GM12878 (cell line): Measurements from ENCODE around the gene SBNO2. TPM values are rescaled to one million over a fixed set of nuclear protein-coding genes. Genes with fewer than 3 reads are reported as not detected.
A peak's percentile ranks its signal among the peaks of the same experiment; 100 is the strongest.

Source experiments
- BHLHE40 ChIP-seq, 2 experiments: fragments of 450-650 bp in 1 of 2; IDR thresholded peaks; 2 replicates each; pipeline ENCODE4 v1.6.1; 2011 to 2017; ENCODE audit warnings: low read depth in 2 of 2, borderline replicate concordance in 1 of 2, improper control_type of control experiment in 1 of 2, low read length in 1 of 2, mild to moderate bottlenecking in 1 of 2
- CEBPB ChIP-seq, 2 experiments: fragments of 150-350 bp in 1 of 2; IDR thresholded peaks; 2 replicates each; pipeline ENCODE4 v1.6.1; 2012 to 2014; ENCODE audit warnings: low read depth in 2 of 2, low read length in 2 of 2, borderline replicate concordance in 1 of 2, inconsistent platforms in 1 of 2
- EP300 ChIP-seq, 2 experiments: fragments of 150-350 bp in 1 of 2; IDR thresholded peaks; 2 replicates each; pipeline ENCODE4 v1.6.1; 2011 to 2012; ENCODE audit warnings: low read depth in 2 of 2, low read length in 2 of 2, borderline replicate concordance in 1 of 2, improper control_type of control experiment in 1 of 2, inconsistent platforms in 1 of 2; ENCODE audit not compliant: control insufficient read depth in 1 of 2
- NFYA ChIP-seq: IDR thresholded peaks from 2 replicates; pipeline ENCODE4 v1.6.1; 2011; ENCODE audit warnings: low read depth, mild to moderate bottlenecking, low read length, improper control_type of control experiment, borderline replicate concordance
- RB1 ChIP-seq: fragments of 450-650 bp; formaldehyde crosslinking; IDR thresholded peaks from 2 replicates; pipeline ENCODE4 v1.6.1; 2017; ENCODE audit warnings: mild to moderate bottlenecking, borderline replicate concordance
- SMARCA5 ChIP-seq: fragments of 450-650 bp; IDR thresholded peaks from 2 replicates; pipeline ENCODE4 v1.6.1; 2017; ENCODE audit warnings: mild to moderate bottlenecking
- SRF ChIP-seq, 2 experiments: IDR thresholded peaks; 2 replicates each; pipeline ENCODE4 v1.6.1; 2011; ENCODE audit warnings: low read depth in 2 of 2, low read length in 2 of 2, mild to moderate bottlenecking in 1 of 2, moderate library complexity in 1 of 2
- TBL1XR1 ChIP-seq: IDR thresholded peaks from 2 replicates; pipeline ENCODE4 v1.6.1; 2012; ENCODE audit warnings: low read depth, low read length, improper control_type of control experiment
- TCF7 ChIP-seq: IDR thresholded peaks from 2 replicates; pipeline ENCODE4 v1.6.1; 2014; ENCODE audit warnings: antibody characterized with exemption, borderline replicate concordance
- YBX1 ChIP-seq: fragments of 450-650 bp; IDR thresholded peaks from 2 replicates; pipeline ENCODE4 v1.6.1; 2016; ENCODE audit warnings: antibody characterized with exemption
- ZNF207 ChIP-seq: fragments of 450-650 bp; IDR thresholded peaks from 2 replicates; pipeline ENCODE4 v1.6.1; 2014; ENCODE audit warnings: antibody characterized with exemption, mild to moderate bottlenecking, borderline replicate concordance
- ZZZ3 ChIP-seq: IDR thresholded peaks from 2 replicates; pipeline ENCODE4 v1.6.1; 2011; ENCODE audit warnings: low read depth; ENCODE audit not compliant: control insufficient read depth, insufficient read length
- polyA plus RNA-seq, 11 experiments: library from polyadenylated mRNA; depleted of rRNA in 4 of 11; unstranded in 6 of 11; stranded (reverse) in 5 of 11; fragments of >200 nt; fragmentation: Nextera tagmentation in 4 of 11; fragmentation: Illumina TruSeq in 1 of 11; extraction: Ambion mirVana in 4 of 11; extraction: Trizol in 1 of 11; gene quantifications; 1 replicate in 1 of 11; 2 replicates in 10 of 11; pipeline versions ENCODE4 v1.2.1 to v1.2.3, GENCODE V29; 2011 to 2016; ENCODE audit warnings: inconsistent platforms in 2 of 11, missing spikeins in 2 of 11, low read depth in 1 of 11
- total RNA-seq, 4 experiments: library from RNA; depleted of rRNA in 3 of 4; stranded (reverse); fragments of >200 nt in 3 of 4; fragmentation: Illumina TruSeq in 1 of 4; extraction: Trizol in 1 of 4; gene quantifications; 2 replicates each; pipeline versions ENCODE4 v1.2.1 to v1.2.3, GENCODE V29; 2013 to 2021
- TF ChIP-seq, protein P1 (sequence below): IDR thresholded peaks from 2 replicates; pipeline ENCODE4 v1.6.1; 2012; ENCODE audit warnings: low read length, inconsistent platforms
- TF ChIP-seq, protein P2 (sequence below): fragments of 450-650 bp; IDR thresholded peaks from 2 replicates; pipeline ENCODE4 v1.6.1; 2017; ENCODE audit warnings: mild to moderate bottlenecking, moderate library complexity
- TF ChIP-seq, protein P3 (sequence below): IDR thresholded peaks from 2 replicates; pipeline ENCODE4 v1.6.1; 2011; ENCODE audit warnings: borderline replicate concordance, low read depth, mild to moderate bottlenecking, moderate library complexity, low read length; ENCODE audit not compliant: insufficient read depth, poor library complexity, severe bottlenecking
- TF ChIP-seq, protein P4 (sequence below): fragments of 450-650 bp; IDR thresholded peaks from 2 replicates; pipeline ENCODE4 v1.6.1; 2018; ENCODE audit warnings: mild to moderate bottlenecking, low read depth, moderate library complexity; ENCODE audit not compliant: partially characterized antibody
- TF ChIP-seq, protein P5 (sequence below): IDR thresholded peaks from 2 replicates; pipeline ENCODE4 v1.6.1; 2011; ENCODE audit warnings: mild to moderate bottlenecking, low read depth, low read length, moderate library complexity; ENCODE audit not compliant: insufficient replicate concordance

The SBNO2 gene
- total and polyA plus RNA-seq, 10 of the 15 experiments (the other 5 are each of a cell fraction or from before 2014, with no cell fraction given) = 0.08 to 44.6 (median 5.4) TPM

DNA sequence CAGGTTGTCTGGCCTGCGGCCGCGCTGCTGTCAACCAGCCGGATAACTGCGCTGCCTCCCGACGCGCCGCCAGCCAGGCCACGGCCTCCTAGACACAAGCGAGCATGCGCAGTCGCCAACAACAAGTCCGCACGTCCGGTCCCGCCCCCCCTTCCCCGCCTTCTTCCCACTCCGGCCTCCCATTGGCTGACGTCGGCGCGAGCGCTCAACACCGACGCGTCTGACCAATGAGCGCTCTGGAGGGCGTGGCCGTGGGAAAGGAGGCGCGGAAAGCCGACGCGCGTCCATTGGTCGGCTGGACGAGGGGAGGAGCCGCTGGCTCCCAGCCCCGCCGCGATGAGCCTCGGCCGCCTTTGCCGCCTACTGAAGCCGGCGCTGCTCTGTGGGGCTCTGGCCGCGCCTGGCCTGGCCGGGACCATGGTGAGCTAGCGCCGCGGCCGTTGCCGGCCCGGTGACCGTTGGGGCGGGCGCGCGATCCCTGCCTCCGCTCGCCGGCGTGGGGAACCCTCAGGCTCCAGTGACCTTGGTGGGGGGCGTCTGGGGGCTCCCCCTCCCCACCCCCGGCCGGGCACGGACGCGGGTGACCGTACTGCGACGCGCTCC is 70.3 kb downstream of the SBNO2 start, which contains the start of gene GPX4 (continued):
- TF ChIP-seq, protein P1, sequence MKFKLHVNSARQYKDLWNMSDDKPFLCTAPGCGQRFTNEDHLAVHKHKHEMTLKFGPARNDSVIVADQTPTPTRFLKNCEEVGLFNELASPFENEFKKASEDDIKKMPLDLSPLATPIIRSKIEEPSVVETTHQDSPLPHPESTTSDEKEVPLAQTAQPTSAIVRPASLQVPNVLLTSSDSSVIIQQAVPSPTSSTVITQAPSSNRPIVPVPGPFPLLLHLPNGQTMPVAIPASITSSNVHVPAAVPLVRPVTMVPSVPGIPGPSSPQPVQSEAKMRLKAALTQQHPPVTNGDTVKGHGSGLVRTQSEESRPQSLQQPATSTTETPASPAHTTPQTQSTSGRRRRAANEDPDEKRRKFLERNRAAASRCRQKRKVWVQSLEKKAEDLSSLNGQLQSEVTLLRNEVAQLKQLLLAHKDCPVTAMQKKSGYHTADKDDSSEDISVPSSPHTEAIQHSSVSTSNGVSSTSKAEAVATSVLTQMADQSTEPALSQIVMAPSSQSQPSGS = no peak
- TF ChIP-seq RB1 (no peak; the same call in 1 of the 2 replicates), SRF (IDR thresholded peaks at IDR 0.05; ENCODE audit: low read depth in 2 of 2, low read length in 2 of 2) (no peak), TBL1XR1 (no peak), CEBPB (IDR thresholded peaks at IDR 0.05; ENCODE audit: borderline replicate concordance in 1 of 2, low read depth in 2 of 2, low read length in 2 of 2) (no peak), ZNF207 (peak; percentile 58; the same call in 1 of the 2 replicates), YBX1 (no peak), SMARCA5 (peak; percentile 68), BHLHE40 (IDR thresholded peaks at IDR 0.05; ENCODE audit: borderline replicate concordance in 1 of 2, low read depth in 2 of 2, low read length in 1 of 2) (no peak), NFYA (no peak; the same call in 1 of the 2 replicates), TCF7 (no peak), ZZZ3 (no peak), EP300 (IDR thresholded peaks at IDR 0.05; ENCODE audit: borderline replicate concordance in 1 of 2, control insufficient read depth in 1 of 2, low read depth in 2 of 2, low read length in 2 of 2) (no peak)
- TF ChIP-seq, protein P2, sequence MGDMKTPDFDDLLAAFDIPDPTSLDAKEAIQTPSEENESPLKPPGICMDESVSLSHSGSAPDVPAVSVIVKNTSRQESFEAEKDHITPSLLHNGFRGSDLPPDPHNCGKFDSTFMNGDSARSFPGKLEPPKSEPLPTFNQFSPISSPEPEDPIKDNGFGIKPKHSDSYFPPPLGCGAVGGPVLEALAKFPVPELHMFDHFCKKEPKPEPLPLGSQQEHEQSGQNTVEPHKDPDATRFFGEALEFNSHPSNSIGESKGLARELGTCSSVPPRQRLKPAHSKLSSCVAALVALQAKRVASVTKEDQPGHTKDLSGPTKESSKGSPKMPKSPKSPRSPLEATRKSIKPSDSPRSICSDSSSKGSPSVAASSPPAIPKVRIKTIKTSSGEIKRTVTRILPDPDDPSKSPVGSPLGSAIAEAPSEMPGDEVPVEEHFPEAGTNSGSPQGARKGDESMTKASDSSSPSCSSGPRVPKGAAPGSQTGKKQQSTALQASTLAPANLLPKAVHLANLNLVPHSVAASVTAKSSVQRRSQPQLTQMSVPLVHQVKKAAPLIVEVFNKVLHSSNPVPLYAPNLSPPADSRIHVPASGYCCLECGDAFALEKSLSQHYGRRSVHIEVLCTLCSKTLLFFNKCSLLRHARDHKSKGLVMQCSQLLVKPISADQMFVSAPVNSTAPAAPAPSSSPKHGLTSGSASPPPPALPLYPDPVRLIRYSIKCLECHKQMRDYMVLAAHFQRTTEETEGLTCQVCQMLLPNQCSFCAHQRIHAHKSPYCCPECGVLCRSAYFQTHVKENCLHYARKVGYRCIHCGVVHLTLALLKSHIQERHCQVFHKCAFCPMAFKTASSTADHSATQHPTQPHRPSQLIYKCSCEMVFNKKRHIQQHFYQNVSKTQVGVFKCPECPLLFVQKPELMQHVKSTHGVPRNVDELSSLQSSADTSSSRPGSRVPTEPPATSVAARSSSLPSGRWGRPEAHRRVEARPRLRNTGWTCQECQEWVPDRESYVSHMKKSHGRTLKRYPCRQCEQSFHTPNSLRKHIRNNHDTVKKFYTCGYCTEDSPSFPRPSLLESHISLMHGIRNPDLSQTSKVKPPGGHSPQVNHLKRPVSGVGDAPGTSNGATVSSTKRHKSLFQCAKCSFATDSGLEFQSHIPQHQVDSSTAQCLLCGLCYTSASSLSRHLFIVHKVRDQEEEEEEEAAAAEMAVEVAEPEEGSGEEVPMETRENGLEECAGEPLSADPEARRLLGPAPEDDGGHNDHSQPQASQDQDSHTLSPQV = no peak
- TF ChIP-seq, protein P3, sequence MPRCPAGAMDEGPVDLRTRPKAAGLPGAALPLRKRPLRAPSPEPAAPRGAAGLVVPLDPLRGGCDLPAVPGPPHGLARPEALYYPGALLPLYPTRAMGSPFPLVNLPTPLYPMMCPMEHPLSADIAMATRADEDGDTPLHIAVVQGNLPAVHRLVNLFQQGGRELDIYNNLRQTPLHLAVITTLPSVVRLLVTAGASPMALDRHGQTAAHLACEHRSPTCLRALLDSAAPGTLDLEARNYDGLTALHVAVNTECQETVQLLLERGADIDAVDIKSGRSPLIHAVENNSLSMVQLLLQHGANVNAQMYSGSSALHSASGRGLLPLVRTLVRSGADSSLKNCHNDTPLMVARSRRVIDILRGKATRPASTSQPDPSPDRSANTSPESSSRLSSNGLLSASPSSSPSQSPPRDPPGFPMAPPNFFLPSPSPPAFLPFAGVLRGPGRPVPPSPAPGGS = no peak
- TF ChIP-seq, protein P4, sequence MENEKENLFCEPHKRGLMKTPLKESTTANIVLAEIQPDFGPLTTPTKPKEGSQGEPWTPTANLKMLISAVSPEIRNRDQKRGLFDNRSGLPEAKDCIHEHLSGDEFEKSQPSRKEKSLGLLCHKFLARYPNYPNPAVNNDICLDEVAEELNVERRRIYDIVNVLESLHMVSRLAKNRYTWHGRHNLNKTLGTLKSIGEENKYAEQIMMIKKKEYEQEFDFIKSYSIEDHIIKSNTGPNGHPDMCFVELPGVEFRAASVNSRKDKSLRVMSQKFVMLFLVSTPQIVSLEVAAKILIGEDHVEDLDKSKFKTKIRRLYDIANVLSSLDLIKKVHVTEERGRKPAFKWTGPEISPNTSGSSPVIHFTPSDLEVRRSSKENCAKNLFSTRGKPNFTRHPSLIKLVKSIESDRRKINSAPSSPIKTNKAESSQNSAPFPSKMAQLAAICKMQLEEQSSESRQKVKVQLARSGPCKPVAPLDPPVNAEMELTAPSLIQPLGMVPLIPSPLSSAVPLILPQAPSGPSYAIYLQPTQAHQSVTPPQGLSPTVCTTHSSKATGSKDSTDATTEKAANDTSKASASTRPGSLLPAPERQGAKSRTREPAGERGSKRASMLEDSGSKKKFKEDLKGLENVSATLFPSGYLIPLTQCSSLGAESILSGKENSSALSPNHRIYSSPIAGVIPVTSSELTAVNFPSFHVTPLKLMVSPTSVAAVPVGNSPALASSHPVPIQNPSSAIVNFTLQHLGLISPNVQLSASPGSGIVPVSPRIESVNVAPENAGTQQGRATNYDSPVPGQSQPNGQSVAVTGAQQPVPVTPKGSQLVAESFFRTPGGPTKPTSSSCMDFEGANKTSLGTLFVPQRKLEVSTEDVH = no peak
- TF ChIP-seq, protein P5, sequence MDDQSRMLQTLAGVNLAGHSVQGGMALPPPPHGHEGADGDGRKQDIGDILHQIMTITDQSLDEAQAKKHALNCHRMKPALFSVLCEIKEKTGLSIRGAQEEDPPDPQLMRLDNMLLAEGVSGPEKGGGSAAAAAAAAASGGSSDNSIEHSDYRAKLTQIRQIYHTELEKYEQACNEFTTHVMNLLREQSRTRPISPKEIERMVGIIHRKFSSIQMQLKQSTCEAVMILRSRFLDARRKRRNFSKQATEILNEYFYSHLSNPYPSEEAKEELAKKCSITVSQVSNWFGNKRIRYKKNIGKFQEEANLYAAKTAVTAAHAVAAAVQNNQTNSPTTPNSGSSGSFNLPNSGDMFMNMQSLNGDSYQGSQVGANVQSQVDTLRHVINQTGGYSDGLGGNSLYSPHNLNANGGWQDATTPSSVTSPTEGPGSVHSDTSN = no peak
